Tibial nerve (tissue), 4 donors: Measurements from ENCODE around the gene ST7L.

ENCODE experiments used
- CTCF ChIP-seq, 5 experiments: fragments of 200-600 bp in 3 of 5; fragments of 450-650 bp in 2 of 5; sonication (generic) in 3 of 5; IDR thresholded peaks; one replicate each; pipeline ENCODE4 v1.5.1; 2016 to 2019; ENCODE audit warnings: antibody characterized with exemption in 5 of 5, mild to moderate bottlenecking in 3 of 5, moderate library complexity in 2 of 5
- EP300 ChIP-seq, 2 donors: sonication (generic); formaldehyde crosslinking; IDR thresholded peaks; one replicate each; pipeline ENCODE4 v1.6.1; 2017; ENCODE audit warnings: antibody characterized with exemption in 2 of 2, mild to moderate bottlenecking in 1 of 2

- TF ChIP-seq EP300 (IDR thresholded peaks at IDR 0.05) (no peak), CTCF (IDR thresholded peaks at IDR 0.05) (no peak)
Observed at GRCh38 chr1:112544751-112545150, 74.2 kb downstream of the ST7L start.
